Midbrain (tissue), 1 donor: ENCODE results near the gene KLRG1.

ENCODE experiments used
- DNase-seq: peaks from one replicate; lab custom pipeline; 2025; lab: John Stamatoyannopoulos, UW

Gene KLRG1

DNA sequence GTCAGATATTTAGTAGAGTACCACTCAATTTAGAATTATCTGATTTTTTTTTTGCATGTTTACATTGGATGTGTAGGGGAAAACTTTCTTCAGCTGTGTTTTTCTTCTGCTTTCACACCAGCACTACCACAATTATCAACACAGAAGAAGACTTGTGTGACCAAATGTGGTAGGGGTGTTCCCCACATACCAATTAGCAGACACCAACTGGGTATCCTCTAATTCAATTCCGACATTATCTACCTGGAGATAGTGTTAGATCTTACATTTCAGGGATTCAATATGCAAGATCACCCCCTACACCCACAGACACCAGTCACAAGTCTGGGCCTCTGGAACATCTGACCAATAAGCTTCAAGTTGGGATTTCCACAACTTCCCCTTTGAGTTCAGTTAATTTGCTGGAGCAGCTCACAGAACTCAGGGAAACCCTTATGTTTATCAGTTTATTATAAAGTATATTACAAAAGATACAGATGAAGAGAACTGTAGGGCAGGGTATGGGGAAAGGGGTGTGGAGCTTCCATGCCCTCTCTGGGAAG lies 4.1 kb upstream of the KLRG1 start:
- DNase-seq, result no peak

- DNase-seq, result no peak
Measured at GRCh38 chr12:8987163-8987562, 2.2 kb upstream of the KLRG1 start.

DNA sequence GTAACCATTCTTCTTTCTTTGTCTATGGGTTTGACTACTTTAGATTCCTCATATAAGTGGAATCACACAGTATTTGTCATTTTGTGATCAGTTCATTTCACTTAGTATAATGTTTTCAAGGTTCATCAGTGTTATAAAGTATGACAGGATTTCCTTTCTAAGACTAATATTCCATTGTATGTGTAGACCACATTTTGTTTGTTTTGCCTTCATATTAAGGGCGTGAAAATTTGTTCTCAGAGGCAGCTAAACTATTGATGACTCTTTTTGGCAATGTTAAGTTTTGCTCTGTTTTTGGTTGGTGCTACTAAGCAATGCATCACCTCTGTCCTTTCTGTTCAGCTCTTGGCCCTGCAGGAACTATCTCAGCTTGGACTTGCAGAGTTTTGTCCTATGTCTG lies 1.7 kb upstream of the KLRG1 start:
- no peak for DNase-seq

GRCh38 chr12:8991371-8992345 lies 2.3 kb downstream of the KLRG1 start:
- DNase-seq, result no peak

DNA sequence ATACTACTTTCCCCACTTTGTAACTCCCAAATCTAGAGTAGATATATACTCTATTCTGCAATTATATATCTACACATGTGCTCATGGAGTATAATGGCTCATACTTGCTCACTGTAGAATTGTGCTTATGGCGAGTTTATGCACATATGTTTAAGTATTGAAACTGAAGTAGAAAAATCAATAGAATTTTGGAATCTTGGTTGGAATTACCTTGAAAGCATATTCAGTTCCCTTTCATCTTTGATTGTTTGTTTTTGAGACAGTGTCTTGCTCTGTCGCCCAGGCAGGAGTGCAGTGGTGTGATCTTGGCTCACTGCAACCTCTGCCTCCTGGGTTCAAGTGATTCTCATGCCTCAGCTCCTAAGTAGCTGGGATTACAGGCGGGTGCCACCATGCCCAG lies 4.5 kb downstream of the KLRG1 start:
- DNase-seq, result no peak

- DNase-seq, result no peak
Measured at GRCh38 chr12:8995021-8995775, 5.9 kb downstream of the KLRG1 start.

- DNase-seq, result no peak
Measured at GRCh38 chr12:8996682-8997405, 7.5 kb downstream of the KLRG1 start.

DNA sequence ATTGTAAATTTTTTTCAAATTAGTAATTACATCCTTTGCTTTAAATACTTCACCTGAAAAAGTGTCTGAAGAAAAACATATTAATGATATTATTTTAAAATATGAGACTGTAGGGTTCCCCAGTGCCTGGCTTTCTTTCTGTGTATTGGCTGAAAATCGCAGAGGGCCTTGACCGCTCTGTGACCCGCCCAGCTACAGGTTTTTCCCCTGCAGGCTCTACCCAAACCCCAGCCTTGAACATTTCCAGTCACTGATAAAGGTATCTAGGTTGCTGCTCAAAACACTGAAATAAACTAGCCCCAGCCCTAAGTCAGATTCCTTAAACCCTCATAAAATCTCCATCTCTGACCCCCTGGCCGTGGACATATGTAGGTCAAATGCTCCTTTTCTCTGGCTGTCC lies 11.9 kb downstream of the KLRG1 start:
- no peak for DNase-seq

GRCh38 chr12:9002335-9002734 lies 13.0 kb downstream of the KLRG1 start:
- DNase-seq, result no peak

DNA sequence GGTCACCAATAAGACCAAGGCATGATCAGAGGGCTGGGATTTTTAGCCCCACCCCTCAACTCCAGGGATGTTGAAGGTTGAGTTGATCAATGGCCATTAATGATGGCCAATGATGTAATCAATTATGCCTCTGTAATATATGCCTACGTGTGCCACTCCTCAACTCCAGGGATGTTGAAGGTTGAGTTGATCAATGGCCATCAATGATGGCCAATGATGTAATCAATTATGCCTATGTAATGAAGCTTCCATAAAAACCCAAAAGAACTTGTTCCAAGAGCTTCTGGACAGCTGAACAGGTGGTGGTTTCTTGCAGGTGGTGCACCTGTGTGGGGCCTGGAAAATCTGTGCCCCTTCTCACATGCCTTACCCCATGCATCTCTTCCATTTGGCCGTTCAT lies 33.2 kb downstream of the KLRG1 start:
- no peak for DNase-seq

GRCh38 chr12:9024512-9024911 lies 35.2 kb downstream of the KLRG1 start:
- no peak for DNase-seq

DNA sequence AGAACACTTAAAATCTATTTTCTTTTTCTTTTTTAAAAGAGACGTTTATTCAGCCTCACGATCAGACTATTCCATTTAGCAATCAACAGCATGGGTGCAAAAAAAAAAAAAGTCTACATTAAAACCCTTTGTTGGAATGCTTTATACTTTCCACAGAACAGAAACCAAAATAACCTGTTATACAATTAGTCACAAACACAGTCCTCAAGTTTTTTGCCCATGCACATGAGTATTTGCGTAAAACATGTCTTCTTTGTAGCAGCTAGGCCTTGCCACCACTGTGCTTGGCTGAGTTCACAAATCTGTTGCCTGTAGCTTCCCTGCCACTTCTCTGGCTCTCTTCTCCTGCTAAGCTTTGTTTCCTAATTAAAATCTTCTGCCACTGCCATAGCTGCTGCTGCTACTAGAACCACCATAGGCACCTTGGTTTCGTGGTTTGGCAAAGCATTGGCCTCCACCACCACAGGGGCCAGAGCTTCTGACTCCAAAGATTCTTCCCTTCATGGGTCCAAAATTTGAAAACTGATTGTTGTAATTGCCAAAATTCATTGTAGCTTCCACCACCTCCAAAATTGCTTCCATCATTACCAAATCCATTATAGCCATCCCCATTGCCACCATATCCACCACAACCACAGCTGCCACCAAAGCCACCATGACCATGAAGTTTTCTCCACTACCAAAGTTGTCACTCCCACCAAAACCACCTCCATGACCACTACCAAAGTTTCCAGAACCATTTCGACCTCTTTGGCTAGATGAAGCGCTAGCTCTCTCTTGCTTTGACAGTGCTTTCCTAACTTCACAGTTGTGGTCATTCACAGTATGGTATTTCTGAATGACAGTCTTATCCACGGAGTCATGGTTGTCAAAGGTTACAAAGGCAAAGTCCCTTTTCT lies 38.1 kb downstream of the KLRG1 start:
- no peak for DNase-seq

DNA sequence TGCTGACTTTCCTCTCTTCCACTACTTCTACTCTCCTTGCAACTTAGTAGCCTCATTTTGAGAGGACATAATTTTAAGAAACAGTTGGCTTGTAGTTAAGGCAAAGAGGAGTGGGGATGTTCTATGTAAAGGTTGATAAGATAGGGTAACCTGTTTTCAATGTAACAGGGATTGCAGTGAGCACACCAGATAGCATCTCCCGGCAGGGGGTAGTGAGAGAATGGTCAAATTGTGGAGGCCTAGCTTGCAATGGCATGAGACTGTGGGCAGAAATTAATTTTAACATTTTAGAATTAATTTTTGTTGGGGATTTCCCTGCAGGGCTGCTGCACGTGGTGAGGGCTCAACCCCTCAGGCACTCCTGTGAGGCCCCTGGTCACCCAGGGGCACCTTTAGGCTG lies 41.4 kb downstream of the KLRG1 start:
- DNase-seq, result no peak

DNA sequence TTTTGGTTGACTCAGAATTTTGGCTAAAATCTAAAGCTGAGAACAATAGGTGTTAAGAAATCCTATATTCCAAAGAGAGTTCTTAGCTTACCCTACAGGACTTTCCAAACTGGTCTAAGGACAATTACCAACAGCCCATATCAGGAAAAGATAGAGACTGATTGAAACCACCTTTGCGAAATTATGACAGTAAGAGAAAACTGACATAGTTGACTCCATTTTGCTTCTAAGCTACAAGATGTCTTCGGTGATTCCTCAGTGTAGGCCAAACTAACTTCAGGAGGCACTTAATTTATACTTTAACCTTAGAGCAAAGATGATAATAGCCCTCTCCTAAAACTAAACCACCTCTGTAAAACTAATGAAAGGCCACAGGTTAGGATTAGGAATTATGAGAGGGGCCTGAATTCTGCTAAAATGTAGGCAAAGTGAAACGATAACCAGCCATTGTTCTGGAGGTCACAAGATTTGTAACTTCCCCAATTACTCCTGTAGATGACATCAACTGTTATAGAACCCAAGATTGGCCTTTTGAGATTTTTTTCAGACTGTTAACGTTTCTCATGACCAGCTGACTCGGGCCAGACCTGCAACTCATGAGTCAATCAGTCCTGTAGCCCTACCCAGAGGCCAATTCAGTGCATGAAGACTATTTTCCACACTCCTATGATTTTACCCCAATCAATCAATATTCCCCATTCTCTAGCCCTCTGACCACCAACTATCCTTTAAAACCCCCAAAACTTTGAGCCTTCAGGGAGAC lies 43.0 kb downstream of the KLRG1 start:
- no peak for DNase-seq

GRCh38 chr12:9033265-9033887 lies 44.0 kb downstream of the KLRG1 start:
- no peak for DNase-seq

GRCh38 chr12:9034095-9034494 lies 44.7 kb downstream of the KLRG1 start:
- DNase-seq, result no peak

GRCh38 chr12:9036227-9036626 lies 46.9 kb downstream of the KLRG1 start:
- no peak for DNase-seq

DNA sequence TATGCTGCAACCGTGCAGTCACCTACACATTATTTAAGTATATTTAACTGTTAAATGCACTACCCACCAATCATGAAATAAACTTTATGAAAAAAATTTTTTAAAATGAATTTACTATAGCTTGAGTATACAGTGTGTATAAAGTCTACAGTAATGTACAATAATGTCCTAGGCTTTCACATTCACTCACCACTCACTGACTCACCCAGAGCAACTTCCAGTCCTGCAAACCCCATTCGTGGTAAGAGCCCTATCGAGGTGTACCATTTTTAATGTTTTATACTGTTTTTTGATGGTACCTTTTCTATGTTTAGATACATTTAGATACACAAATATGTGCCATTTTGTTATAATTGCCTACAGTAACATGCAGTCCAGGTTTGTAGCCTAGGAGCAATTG lies 48.1 kb downstream of the KLRG1 start:
- DNase-seq, result no peak

- DNase-seq, result peak; percentile 55
Measured at GRCh38 chr12:9039397-9039977, 50.1 kb downstream of the KLRG1 start.
